ENCODE results near the gene MACROH2A2. TPM values are rescaled to one million over a fixed set of nuclear protein-coding genes. Genes with fewer than 3 reads are reported as not detected.
"Not testable (repeated sequence)": the region's sequence is repeated elsewhere in the genome, so short reads cannot be mapped to it uniquely, and the experiment has no call there.

The MACROH2A2 gene
- total RNA-seq: under 0.01 TPM in 1 of 2 replicates, not detected in the other

DNA sequence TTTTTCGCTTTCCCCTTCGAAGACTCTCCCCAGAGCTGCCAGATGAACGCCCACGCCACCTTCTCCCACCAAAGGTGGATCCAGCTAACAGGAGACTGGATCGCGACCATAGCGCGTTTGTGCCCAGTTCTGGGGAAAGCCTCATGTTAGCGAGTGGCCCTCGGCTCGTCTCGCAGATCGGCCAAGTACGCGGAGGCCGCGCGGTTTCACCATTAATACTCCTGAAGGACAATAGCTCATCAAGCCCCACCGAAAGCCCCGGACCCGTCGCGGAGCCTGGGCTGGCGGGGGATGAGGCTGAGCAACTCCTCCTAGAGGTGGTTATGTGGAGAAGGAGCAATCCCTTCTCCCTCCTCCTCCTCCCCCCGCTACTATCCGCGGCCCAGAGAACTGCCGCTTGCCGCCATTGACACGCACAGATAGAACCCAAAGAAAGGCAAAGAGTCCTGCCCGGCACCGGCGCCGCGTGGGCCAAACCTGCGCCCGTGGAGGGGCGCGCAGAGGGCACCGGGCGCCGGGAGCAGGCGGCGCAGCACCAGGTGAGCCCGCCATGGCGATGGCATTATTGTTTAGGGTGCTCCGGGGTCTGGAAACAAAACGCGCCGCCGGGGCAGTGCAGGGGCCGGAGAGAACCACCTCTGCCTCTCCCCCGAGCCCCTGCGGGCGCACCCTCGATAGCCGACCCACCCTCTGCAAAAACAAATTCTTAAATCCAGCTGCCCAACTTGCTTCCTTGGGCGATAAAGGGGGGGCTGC, at the start of gene MACROH2A2:
Gene MACROH2A2 (plus strand): TSS at position 385 of the 756 bp plus-strand sequence. CDS start 22,813 bp downstream, outside the sequence.
- peak in 1 of 2 donors; percentile 4 for DNase-seq (ENCODE audit: low read depth in 2 of 2)

DNA sequence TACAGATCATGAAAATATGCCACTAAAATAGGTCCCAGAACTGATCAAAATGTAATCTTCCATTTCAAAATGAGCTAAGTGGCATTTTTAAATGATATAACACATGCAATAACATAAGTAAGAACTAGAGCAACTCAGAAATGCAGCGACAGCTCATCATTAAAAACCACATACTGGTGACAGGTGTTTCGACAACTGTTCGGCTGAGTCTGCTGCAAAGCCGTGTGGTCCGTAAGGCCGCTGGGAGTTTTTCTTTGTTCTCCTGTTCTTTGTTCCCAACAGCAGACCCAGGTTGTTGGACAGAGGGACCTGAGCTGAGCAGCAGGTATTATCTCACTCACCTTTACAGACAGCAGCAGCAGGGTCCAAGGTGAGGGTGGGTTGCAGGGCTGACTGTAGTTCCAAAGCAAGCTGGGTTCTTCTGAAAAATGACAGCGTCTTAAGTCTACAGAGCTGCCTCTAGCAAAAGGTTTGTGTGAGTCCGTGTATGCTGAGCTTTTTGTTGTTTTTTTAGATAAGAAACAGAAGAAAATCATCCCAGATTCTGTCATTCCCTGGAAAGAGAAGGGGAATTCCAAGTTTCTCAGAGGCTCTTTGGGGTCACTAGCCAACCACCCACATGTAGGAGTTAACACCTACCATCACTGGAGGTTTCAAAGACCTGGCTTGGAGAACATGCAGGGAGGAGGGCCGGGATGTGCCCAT, 45.4 kb upstream of the MACROH2A2 start:
- no peak for DNase-seq (ENCODE audit: low read depth in 2 of 2)

DNA sequence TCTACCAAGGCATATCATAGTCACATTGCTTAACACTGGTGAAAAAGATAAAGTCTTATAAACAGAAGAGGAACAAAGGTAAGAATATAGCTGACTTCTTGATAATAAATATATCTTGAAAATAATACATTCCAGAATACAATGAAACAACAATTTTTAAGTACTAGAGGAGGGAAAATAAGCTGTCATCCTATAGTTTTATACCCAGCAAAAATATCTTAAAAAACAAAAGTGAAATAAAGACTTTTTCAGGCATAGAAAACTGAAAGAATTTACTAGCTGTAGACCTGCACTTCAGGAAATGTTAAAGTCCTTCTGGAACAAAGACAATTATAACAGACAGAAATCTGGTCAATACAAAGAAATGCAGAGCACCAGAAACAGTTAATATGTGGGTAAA, 21.4 kb upstream of the MACROH2A2 start:
- no peak for DNase-seq (ENCODE audit: low read depth in 2 of 2)

DNA sequence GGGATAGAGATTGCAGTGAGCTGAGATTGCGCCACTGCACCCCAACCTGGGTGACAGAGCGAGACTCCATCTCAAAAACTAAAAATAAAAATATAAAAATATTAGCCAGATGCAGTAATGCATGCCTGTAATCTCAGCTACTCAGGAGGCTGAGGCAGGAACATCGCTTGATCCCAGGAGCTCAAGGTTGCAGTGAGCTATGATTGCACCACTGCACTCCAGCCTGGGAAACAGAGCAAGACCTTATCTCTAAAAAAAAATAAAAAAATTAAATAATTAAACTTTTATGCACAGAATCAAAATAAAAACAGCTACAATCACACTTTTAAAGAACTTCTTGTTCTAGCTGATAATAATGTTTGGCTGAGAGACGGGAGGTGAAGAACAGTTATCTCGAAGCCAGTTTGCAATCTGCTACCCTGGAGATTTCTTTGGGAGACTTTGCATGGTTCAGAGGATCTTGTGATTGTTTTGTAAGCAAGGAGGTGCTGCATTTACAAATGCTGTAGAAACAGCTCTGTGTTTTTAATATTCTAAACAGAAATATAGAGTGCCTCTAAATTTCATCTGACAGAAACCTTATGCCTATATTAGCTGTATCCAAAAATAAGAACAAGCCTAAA, 19.9 kb upstream of the MACROH2A2 start:
- no peak for DNase-seq (ENCODE audit: low read depth in 2 of 2)

DNA sequence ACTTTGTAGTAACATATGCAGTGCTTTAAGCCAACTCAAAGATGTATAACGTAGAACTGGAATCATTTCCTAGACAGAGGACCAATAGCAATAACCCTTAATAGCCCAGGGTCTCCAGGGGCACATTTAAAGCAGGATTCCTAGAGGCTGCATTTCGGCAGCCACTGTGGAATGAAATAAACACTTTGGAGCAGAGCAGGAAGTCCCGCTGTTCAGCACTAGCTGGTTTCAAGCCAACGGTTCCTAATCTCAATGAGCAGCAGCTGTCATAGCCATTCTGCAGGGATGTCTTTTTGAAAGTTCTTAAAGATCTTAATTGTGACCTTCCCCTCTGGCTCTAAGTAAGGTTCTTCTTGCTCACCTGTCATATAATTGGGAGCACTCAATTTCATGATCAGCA, 18.4 kb upstream of the MACROH2A2 start:
- DNase-seq (ENCODE audit: low read depth in 2 of 2): no peak

DNA sequence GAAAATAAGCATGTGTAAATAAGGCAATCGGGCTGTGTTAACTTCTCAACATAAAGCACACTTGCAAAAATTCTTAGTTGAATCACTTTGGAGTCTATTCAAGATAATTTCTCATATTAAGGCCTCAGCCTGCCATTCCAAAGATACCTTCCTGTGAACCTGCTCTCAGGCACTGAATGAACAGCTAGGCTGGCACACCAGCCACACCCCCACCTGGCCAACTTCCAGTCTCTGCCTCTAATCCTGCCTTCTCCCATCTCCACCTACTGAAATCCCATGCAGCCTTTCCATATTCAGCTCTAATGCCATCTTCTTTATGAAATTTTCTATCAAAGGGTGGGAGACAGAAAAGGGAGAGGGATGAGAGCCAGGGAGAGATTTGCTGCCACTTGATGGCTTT, 17.1 kb upstream of the MACROH2A2 start:
- no peak for DNase-seq (ENCODE audit: low read depth in 2 of 2)

DNA sequence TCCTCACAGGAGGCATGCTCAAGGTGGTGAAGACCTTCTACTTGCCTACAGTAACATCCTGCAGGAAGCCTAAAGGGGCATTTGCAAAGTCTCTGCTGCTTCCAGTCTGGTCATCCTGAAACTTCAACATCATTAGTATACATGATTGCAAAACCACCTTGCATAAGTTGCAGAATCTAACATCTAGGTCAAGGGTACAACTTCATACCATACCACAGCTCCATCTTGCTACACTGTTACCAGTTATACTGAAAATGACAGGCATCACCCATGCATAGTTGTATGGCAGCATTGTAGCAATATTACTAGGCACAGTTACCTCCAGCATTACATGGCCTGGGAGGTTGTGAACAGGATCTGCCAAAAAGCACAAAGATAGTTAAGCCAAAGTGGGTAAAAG, 13.7 kb upstream of the MACROH2A2 start:
- no peak for DNase-seq (ENCODE audit: low read depth in 2 of 2)

DNA sequence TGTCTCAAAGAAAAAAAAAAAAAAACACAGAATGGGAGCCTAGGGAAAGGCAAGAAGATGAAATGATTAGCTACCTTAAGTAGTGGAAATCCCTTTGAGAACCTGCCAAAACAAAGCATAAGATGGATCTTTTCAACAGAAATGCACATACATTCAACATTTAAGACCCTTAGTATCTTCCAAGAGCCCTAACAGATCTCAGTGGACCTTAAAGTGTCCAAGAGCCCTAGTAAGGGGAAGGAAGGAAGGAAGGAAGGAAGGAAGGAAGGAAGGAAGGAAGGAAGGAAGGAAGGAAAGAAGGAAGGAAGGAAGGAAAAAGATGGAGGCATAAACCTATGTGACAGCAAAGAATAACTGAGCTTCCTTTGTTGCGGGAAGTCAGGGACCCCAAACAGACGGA, 11.6 kb upstream of the MACROH2A2 start:
- DNase-seq (ENCODE audit: low read depth in 2 of 2): no peak

DNA sequence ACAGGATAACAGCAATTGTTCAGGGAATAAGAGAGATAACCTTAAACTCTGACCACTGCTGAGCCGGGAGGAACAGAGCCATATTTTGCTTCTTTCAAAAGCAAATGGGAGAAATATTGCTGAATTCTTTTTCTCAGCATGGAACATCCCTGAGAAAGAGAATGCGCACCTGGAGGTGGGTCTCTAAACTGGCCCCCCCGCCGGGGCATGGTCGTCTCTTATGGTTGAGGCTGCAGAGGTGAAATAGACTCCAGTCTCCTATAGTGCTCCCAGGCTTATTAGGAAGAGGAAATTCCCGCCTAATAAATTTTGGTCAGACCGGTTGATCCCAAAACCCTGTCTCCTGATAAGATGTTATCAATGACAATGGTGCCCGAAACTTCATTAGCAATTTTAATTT, 10.9 kb upstream of the MACROH2A2 start:
- DNase-seq (ENCODE audit: low read depth in 2 of 2): not testable (repeated sequence)

DNA sequence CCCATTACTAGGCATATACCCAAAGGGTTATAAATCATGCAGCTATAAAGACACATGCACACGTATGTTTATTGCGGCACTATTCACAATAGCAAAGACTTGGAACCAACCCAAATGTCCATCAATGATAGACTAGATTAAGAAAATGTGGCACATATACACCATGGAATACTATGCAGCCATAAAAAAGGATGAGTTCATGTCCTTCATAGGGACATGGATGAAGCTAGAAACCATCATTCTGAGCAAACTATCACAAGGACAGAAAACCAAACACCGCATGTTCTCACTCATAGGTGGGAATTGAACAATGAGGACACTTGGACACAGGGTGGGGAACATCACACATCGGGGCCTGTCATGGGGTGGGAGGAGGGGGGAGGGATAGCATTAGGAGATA, 5.6 kb upstream of the MACROH2A2 start:
- not testable (repeated sequence) for DNase-seq (ENCODE audit: low read depth in 2 of 2)

DNA sequence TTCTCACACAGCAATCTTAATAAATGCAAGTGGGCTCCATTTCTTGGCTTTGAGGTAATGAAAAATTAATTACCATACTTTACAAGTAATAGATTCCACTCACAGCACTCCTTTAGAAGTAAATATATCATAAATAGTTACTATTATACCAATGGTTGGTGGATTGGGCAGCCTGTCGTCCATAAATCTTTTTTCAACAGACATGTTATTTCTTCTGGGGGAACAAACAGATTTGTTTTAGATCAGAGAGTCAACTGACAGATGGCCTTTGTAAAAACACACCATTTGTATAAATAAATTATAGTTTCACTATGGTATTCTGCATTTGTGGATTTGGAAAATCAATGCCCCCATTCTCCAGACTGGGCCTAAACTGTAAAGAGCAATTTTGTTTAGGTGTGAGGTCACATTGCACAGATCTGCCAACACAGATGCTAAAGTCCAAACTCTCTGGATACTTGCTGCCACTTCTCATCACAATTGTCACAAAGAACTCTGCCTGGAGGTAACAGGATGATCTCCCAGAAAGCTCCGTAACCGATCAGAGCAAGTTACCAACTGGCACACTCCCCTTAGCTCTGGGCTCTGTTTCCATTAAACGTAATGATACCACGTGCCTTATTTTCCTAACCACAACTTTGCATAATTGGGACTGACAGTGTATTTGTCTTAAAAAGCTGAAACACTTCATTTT, 4.5 kb upstream of the MACROH2A2 start:
- DNase-seq (ENCODE audit: low read depth in 2 of 2): no peak

DNA sequence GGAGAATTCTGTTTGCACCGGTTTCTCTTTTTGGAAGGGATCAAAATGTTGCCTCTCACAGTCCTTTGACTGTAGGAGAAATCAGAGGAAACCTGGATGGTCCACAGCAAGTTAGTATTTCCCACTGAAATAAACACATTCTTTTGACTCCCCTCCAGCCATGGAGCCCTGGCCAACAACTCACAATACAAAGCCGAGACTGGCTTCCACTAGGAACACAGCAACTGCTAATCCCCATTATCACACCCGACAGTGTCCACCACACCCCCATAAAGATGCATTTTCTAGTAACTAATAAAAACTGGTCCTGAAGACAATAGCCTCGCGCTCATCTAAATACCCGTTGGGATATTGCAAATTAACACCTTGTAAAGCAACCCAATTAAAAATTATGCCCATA, 798 bp upstream of the MACROH2A2 start:
- no peak for DNase-seq (ENCODE audit: low read depth in 2 of 2)

DNA sequence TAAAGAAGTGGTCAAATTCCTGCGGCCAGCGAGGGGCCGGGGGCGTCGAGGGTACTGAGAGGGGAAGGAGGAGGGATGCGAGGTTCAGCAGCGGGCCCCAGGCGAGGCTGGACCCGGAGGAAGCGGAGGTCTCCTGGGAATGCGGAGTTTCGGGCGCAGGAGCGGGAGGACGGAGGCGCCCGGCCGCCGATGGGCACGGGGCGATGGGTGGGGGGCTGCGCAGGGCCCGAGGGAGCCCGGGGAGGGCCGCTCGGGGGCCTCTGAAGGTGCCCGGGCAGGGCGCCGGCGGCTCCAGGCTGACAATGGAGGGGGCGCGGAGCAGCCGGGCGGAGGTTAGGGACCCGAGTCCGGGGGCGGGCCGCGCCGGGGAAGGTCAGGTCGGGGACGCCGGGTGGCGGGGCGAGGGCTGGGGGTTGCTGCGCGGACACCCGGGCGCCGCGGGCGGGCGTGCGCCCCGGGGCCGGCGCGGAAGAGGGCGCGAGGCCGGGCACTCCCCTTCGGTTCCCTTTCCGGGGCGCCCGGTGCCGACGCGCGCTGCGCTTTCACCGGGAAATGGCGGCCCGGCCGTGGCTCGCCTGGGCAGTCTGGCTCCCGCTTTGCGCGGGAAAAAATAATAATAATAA, 683 bp downstream of the MACROH2A2 start:
- no peak for DNase-seq (ENCODE audit: low read depth in 2 of 2)

DNA sequence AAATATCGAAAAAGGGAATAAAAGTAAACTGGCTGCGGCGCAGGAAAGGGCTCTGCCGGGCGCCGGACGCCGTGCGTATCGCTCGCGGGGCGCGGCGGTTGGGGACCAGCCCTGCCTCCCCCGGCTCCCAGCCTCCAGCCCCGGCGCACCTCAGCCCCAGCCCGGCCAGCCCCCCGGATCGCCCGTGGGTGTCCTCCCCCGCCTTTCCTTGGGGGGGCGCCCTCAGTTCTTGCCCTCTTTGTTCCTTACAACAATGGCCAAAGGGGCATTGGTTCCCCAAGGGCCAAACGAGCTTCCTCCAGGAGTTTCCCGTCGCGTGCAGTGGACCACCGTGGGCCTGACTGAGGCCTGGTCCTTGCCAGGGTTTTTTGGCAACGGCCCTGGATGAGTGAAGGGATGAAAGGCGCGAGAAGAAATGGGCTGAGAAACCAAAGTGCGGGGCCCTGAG, 1.2 kb downstream of the MACROH2A2 start:
- no peak for DNase-seq (ENCODE audit: low read depth in 2 of 2)

DNA sequence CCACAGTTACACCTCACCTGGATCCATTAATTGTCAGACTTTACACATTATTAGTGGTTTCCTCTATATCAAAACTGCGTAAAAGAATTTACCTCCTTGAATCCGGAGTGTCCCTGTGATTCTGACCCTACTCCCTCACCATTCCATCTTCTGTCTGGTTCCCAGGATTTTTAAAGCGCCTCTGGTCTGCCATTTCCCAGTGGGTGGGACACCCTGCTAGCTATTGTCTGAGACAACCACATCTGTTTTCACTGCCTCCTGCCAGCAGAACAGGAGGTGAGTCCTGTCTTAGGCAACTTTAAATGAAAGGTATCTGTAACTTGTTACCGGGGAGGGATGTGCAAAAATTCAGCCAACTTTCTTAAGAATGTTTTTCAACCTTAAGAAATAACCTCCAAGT, 2.3 kb downstream of the MACROH2A2 start:
- DNase-seq (ENCODE audit: low read depth in 2 of 2): no peak

DNA sequence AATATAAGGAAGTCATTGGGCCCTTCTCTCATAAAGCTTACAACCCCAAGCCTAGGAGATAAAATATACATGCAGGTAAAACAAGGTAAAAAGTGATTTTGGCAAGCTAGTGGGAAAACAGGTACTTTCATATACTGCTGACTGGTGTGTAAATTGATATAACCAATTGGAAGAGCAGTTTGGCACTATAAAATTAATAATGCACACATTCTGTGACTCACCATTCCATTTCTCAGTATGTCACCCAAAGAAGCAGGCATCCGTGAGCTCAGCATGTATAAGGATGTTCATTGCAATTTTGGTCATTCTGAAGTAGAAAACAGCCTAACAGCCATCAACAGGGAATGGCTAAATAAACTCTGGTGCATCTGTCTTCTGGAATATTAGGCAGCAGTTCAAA, 2.9 kb downstream of the MACROH2A2 start:
- DNase-seq (ENCODE audit: low read depth in 2 of 2): no peak

DNA sequence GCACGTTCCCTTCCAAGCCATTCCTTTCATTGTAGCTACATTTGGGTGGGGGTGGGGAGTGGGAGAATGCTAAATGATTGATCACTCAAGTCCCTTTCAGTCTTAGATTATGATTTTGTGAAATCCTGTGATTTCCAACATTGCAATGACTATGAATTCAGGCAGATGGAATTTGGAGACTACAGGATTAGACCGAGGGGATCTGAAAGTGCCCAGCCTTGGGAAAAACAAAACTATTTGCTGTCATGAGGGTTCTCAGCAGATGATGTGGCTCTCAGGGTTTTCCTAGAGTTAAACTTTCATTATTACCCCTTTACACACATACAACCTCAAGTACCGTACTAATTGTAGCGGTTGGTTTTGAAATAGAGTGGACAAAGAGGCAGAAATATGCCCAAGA, 4.7 kb downstream of the MACROH2A2 start:
- DNase-seq (ENCODE audit: low read depth in 2 of 2): no peak

DNA sequence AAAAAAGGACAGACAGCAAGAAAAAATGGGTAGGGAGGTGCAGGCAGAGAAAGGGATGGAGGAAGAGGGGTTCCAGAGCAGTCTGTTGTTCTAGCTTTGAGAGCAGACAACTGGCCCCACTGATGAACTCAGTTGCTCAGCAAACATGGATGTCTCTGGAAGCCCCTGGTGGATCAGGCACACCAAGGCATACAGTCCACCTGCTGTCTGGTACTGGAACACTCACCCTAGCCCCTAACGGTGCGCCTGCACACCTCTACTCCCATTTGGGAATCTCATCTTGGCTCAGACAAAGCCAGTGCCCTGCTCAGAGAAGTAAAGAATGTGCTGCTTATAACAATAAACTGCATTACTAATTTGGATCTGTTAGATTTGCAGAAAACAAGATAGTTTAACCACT, 7.7 kb downstream of the MACROH2A2 start:
- no peak for DNase-seq (ENCODE audit: low read depth in 2 of 2)

DNA sequence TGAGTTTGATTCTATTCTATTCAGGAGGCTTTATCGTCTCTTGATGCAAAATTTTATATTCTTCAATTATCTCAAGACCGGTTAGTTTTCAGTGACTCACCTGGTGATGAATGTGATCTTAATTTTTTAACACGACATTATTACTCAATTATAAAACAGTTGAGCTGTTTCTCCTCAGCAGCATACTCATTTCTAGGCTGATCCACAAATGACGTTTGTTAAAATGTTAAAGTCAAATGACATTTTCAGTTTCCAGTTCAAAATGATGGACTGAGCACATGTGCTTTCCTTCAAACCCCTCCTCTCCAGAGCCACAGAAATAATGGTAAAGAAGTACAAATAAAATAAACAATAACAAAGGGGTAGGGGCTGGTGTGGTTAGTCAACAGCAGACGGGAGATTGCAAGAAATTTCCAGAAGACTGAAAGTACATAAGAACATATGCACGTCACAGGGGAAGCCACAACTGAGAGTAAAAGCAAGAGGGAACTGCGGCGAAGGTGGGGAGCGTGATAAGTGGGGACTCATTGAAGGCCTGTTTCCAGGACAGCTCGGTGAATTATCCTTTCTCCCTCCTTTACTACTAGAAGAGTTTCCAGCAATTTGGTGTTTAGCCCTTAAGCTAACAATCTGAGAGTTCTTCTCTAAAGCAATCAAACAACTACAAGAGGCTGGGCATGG, 10.9 kb downstream of the MACROH2A2 start:
- DNase-seq (ENCODE audit: low read depth in 2 of 2): no peak

DNA sequence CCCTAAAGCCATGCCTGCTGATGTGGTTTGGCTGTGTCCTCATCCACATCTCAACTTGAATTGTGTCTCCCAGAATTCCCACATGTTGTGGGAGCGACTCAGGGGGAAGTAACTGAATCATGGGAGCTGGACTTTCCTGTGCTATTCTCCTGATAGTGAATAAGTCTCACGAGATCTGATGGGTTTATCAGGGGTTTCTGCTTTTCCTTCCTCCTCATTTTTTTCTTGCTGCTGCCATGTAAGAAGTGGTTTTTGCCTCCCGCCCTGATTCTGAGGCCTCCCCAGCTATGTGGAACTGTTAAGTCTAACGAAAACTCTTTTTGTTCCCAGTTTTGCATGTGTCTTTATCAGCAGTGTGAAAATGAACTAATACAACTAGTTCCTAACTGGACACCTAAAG, 11.8 kb downstream of the MACROH2A2 start:
- no peak for DNase-seq (ENCODE audit: low read depth in 2 of 2)

DNA sequence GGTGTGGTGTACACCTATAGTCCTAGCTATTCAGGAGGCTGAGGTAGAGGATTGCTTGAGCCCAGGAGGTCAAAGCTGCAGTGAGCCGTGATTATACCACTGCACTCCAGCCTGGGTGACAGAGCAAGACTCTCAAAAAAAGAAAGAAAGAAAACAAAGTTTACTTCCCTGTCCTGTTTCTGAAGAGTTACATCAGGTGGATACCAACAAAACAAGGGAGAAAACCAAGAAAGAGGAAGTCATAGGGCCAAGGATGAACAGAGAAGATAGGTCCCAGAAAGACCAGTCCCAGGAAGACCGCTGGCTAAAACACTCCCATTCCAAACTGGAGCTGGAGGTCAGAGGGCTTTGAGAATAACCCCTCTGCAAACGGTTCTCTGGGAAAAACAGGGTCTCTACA, 13.5 kb downstream of the MACROH2A2 start:
- DNase-seq (ENCODE audit: low read depth in 2 of 2): no peak
